Psoas muscle (tissue), 8 donors: ENCODE data around the gene RPL38. TPM values are rescaled to one million over a fixed set of nuclear protein-coding genes. Genes with fewer than 3 reads are reported as not detected.

Experiments used
- ATAC-seq, 4 donors: fragments of 200-7000 bp; cut with Tn5 transposase; one replicate each; pipeline ENCODE4 v1.9.1; 2020; ENCODE audit warnings: moderate library complexity in 3 of 4, mild to moderate bottlenecking in 2 of 4
- DNase-seq, 2 donors: peaks; one replicate each; pipeline ENCODE4 v3.0.0-alpha.2; 2020
- H3K27ac ChIP-seq: fragments of 200-600 bp; one replicate; pipeline ENCODE4 v1.8.0; 2022
- H3K27me3 ChIP-seq, 3 donors: fragments of 200-600 bp in 1 of 3; one replicate each; pipeline versions ENCODE4 v1.6.1 to v1.8.0; 2013 to 2022; ENCODE audit warnings: low read length in 2 of 3, mild to moderate bottlenecking in 2 of 3, moderate library complexity in 1 of 3; ENCODE audit not compliant: insufficient read depth in 3 of 3
- H3K36me3 ChIP-seq, 2 donors: fragments of 200-600 bp in 1 of 2; one replicate each; pipeline versions ENCODE4 v1.6.1 to v1.8.0; 2013 to 2022; ENCODE audit warnings: low read depth in 1 of 2, mild to moderate bottlenecking in 1 of 2, moderate library complexity in 1 of 2; ENCODE audit not compliant: insufficient read depth in 1 of 2
- H3K4me1 ChIP-seq: fragments of 200-600 bp; one replicate; pipeline ENCODE4 v1.8.0; 2022
- H3K4me3 ChIP-seq: fragments of 200-600 bp; one replicate; pipeline ENCODE4 v1.8.0; 2022; ENCODE audit warnings: mild to moderate bottlenecking
- H3K9me3 ChIP-seq: fragments of 200-600 bp; one replicate; pipeline ENCODE4 v1.8.0; 2022
- WGBS, 3 donors: extraction: QIAGEN DNeasy Blood & Tissue Kit; methylation state at CpG; one replicate each; pipeline versions ENCODE4 v1.1.6 to v1.1.7; 2013; 5-methylcytosine and 5-hydroxymethylcytosine counted together
- intact Hi-C, 2 donors: fragments of 100-400 bp; cut with DNase I; formaldehyde crosslinking; loops; one replicate each; pipeline versions ENCODE4 v1.11.0 to v1.14.2; 2022
- polyA plus RNA-seq, 3 donors: library from polyadenylated mRNA; stranded (reverse); fragments of 200-250 nt; gene quantifications; one replicate each; pipeline ENCODE4 v1.2.3, GENCODE V29; 2013
- total RNA-seq, 4 donors: library from RNA; stranded (reverse); fragmentation: NEBNext Ultra II Directional in 2 of 4; extraction: Animal tissue kit (Norgen Biotek cat#: 25700) in 2 of 4; gene quantifications; one replicate each; pipeline versions ENCODE4 v1.2.1 to v1.2.4, GENCODE V29; 2021 to 2023
- TF ChIP-seq, protein P1 (sequence below): fragments of 200-600 bp; IDR thresholded peaks from one replicate; pipeline ENCODE4 v1.8.0; 2022; ENCODE audit warnings: antibody characterized with exemption
- donor health status: healthy with polysubstance abuse.
- donor health status: DM: no; HTN: no; CAD: no; lungs with moderate emphysema.
- donor health status: Bipolar disorder and iron deficiency.
- donor health status: healthy.
- donor health status: DM: yes; HTN: yes; CAD: no.
- donor health status: DM: no; HTN: no; CAD: no.
- donor health status: DM: no; HTN: no; CAD: no.
- donor health status: DM: yes; HTN: yes; CAD: no.

The RPL38 gene
- total and polyA plus RNA-seq, 7 donors = 1,032 to 1,956 (median 1,360) TPM

DNA sequence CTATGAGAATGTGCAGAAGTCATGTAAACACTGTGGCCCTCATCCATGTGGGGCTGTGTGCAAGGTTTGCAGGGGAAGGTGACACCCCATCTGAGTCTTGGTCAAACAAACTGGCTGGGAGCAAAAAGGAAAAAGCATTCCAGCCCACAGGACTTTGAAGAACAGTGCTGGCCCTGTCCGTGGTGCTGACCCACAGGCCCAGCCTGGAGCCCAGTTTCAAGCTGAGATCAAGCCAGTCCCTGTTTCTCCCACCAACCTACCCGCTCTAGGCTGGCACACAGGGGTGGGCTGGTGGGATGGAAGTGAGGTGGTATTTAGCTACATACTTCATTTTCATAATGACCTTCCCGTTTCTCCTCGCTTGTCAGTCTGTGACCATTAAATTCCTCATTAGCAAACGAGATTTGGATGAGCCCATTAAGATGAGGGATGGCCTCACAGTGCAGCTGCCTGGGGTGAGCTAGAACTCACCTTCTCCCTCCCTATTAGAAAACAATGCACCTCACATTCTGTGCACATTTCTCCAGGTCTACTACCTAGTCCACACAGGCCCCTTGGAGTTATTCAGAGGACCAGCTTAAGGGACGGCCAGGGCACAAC, 12.6 kb upstream of the RPL38 start:
- Histone ChIP-seq H3K4me1 (no peaks in the 10 kb centered on the region), H3K36me3 (no peaks in the 10 kb centered on the region), H3K27ac (no peak overlapping the region), H3K4me3 (no peak overlapping the region), H3K27me3 (peaks cover 0 to 6% (median 0%) of the 10 kb centered on the region in 3 donors), H3K9me3 (no peaks in the 10 kb centered on the region)
- TF ChIP-seq, protein P1, sequence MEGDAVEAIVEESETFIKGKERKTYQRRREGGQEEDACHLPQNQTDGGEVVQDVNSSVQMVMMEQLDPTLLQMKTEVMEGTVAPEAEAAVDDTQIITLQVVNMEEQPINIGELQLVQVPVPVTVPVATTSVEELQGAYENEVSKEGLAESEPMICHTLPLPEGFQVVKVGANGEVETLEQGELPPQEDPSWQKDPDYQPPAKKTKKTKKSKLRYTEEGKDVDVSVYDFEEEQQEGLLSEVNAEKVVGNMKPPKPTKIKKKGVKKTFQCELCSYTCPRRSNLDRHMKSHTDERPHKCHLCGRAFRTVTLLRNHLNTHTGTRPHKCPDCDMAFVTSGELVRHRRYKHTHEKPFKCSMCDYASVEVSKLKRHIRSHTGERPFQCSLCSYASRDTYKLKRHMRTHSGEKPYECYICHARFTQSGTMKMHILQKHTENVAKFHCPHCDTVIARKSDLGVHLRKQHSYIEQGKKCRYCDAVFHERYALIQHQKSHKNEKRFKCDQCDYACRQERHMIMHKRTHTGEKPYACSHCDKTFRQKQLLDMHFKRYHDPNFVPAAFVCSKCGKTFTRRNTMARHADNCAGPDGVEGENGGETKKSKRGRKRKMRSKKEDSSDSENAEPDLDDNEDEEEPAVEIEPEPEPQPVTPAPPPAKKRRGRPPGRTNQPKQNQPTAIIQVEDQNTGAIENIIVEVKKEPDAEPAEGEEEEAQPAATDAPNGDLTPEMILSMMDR = no peak
- DNase-seq (no peak), ATAC-seq (no peak)
- 43 to 48% (median 47%) methylated on average over 6 of the region's 6 CpGs for WGBS, 3 donors
- intact Hi-C loops = no loop called here

DNA sequence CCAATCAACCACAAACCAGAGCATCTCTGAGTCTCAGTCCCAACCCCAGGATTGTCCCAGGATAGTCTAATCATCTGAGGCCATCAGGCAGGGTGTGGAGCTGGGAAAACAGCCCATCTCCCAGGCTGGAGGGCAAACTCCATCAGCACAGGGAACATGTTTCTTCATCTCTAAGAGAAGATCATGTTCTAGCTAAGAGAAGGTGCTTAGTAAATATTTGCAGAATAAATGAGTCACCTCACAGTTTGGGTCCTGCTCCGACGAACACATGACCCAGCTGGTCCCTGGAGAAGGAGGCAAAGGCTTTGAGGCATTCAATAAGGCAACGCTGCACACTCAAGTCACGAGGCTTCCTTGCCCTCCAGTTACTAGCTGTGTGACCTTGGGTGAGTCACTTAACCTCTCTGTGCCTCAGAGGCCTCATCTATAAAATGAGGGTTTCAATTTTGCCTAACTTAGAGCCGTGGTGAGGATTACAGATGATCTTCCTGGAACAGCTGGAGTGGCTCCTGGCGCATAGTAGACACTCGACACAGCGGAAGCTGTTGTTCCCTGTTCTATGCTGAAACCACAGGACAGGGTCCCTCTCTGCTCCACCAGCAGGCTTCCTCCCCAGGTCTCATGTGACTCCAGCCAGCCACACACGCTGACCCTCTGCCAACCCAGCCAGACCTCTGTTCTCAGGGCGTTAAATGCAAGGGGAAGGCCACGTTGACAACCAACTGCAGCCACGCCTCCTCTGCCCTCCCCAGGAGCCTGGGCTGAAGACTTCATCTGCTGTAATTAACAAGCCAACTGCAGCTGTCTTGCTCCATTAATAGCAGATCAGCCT, 10.3 kb upstream of the RPL38 start:
- peak in 3 of 4 donors; percentile 24 to 38 (median 31) for ATAC-seq
- WGBS, 3 donors = 31 to 34% (median 32%) methylated on average over 12 of the region's 12 CpGs
- no peaks in the 10 kb centered on the region for H3K9me3 ChIP-seq
- peaks cover 0 to 10% (median 2%) of the 10 kb centered on the region in 3 donors for H3K27me3 ChIP-seq
- no peak overlapping the region for H3K4me3 ChIP-seq
- DNase-seq = peak; percentile 35 to 72
- intact Hi-C loops = no loop called here
- no peaks in the 10 kb centered on the region for H3K36me3 ChIP-seq
- no peaks in the 10 kb centered on the region for H3K4me1 ChIP-seq
- H3K27ac ChIP-seq = no peak overlapping the region
- TF ChIP-seq, protein P1 = no peak

DNA sequence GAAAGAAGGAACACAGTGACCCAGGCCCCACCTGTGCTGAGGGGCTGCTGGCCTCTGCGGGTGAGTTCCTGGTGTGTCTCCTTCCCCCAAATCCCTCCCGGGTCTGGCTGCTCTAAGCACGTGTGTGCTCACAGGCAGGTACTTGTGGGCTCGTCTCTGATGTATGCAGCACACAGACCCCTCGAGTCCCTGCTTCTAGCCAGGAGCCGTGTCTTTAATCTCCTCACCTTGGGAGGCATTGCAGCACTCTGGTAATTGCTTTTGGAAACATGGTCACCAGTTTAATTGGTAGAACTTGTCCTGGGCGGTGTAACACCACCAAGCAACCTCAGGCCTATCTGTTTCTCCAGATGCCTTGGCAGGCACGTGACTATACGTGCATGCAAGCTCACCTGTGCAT, 8.8 kb upstream of the RPL38 start:
- H3K27me3 ChIP-seq = peaks cover 0 to 10% (median 2%) of the 10 kb centered on the region in 3 donors
- intact Hi-C loops = no loop called here
- WGBS, 3 donors = 79 to 87% (median 84%) methylated on average over 9 of the region's 9 CpGs

DNA sequence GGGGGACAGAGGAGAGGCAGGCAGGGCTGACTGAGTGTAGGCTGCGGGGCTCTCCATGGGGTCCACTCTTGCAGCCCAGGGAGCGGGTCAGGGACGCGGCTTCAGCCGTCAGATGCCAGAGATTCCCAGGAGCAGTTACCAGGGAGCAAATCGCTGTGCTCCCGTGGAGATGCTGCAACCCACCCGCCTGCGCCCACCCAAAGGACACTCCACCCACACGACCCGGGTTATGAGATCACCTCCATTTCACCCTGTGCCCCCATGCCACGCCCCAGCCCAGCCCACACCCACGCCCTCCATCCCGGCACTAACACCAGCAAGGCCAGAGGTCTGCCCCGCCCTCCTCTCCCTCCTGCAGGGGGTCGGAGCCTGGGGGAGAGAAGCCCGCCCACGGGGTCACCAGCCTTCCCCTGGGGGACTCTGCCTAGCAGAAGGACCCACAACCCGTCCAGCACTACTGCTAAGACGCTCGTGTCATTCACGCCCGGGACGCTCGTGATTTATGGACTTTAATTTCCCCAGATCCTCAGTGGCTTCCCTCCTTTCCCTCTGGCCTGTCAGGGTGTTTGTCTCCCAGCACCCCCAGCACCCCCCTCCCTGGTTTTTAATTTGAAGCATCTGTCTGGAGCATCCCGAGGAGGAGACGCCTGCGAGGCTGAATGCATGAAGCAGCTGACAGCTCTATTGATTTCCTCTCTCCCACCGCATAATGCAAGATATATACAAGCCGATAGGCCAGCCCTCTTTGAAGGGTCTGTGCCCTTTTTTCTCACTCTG, 6.7 kb upstream of the RPL38 start:
- no peaks in the 10 kb centered on the region for H3K36me3 ChIP-seq
- H3K27me3 ChIP-seq = peaks cover 0 to 10% (median 2%) of the 10 kb centered on the region in 3 donors
- TF ChIP-seq, protein P1 = no peak
- H3K4me1 ChIP-seq = no peaks in the 10 kb centered on the region
- DNase-seq (no peak), ATAC-seq (no peak)
- no peak overlapping the region for H3K4me3 ChIP-seq
- H3K27ac ChIP-seq = no peak overlapping the region
- WGBS, 3 donors = 45 to 52% (median 47%) methylated on average over 23 to 30 of the region's 30 CpGs
- H3K9me3 ChIP-seq = no peaks in the 10 kb centered on the region
- intact Hi-C loops = no loop called here

More for the DNA sequence above, 8.8 kb upstream of the RPL38 start:
- H3K9me3 ChIP-seq = no peaks in the 10 kb centered on the region
- H3K36me3 ChIP-seq = no peaks in the 10 kb centered on the region
- no peak overlapping the region for H3K4me3 ChIP-seq
- H3K27ac ChIP-seq = no peak overlapping the region
- DNase-seq = no peak
- H3K4me1 ChIP-seq = no peaks in the 10 kb centered on the region
- TF ChIP-seq, protein P1 = no peak
- ATAC-seq = no peak
